HepG2 (cell line): ENCODE measurements around the gene PIGZ. TPM values are rescaled to one million over a fixed set of nuclear protein-coding genes. Genes with fewer than 3 reads are reported as not detected.

Experiments
- ARNTL ChIP-seq: sonication (generic); formaldehyde crosslinking; IDR thresholded peaks from 2 replicates; pipeline ENCODE4 v1.4.0; 2020; ENCODE audit warnings: mild to moderate bottlenecking, missing genetic modification reagents
- ATF7-NPFF ChIP-seq: sonication (generic); formaldehyde crosslinking; IDR thresholded peaks from 2 replicates; pipeline ENCODE4 v1.8.1; 2023; ENCODE audit warnings: mild to moderate bottlenecking, low read depth, missing genetic modification reagents, moderate library complexity
- CBX5 ChIP-seq: sonication (generic); formaldehyde crosslinking; IDR thresholded peaks from 2 replicates; pipeline ENCODE4 v1.4.0; 2020; ENCODE audit warnings: missing genetic modification reagents, borderline replicate concordance
- GATAD2A ChIP-seq: IDR thresholded peaks from 2 replicates; pipeline ENCODE4 v1.6.1; 2016
- HOXD1 ChIP-seq: sonication (generic); formaldehyde crosslinking; IDR thresholded peaks from 2 replicates; pipeline ENCODE4 v1.5.0; 2020; ENCODE audit warnings: missing genetic modification reagents
- KDM2A ChIP-seq: sonication (generic); formaldehyde crosslinking; IDR thresholded peaks from 2 replicates; pipeline ENCODE4 v1.4.0; 2020; ENCODE audit warnings: low read depth, missing genetic modification reagents, borderline replicate concordance
- KDM6A ChIP-seq: IDR thresholded peaks from 2 replicates; pipeline ENCODE4 v1.6.1; 2016; ENCODE audit warnings: low read depth
- MIXL1 ChIP-seq: IDR thresholded peaks from 2 replicates; pipeline ENCODE4 v1.6.1; 2016
- NCOA1 ChIP-seq: sonication (generic); formaldehyde crosslinking; IDR thresholded peaks from 2 replicates; pipeline ENCODE4 v1.9.0; 2021; ENCODE audit warnings: missing genetic modification reagents
- PAX8 ChIP-seq: sonication (generic); formaldehyde crosslinking; IDR thresholded peaks from 2 replicates; pipeline ENCODE4 v1.8.0; 2022; ENCODE audit warnings: mild to moderate bottlenecking, missing genetic modification reagents, borderline replicate concordance
- RCOR2 ChIP-seq: IDR thresholded peaks from 2 replicates; pipeline ENCODE4 v1.6.1; 2016; ENCODE audit warnings: missing biosample characterization, missing genetic modification reagents
- ZNF160 ChIP-seq: sonication (generic); formaldehyde crosslinking; IDR thresholded peaks from 2 replicates; pipeline ENCODE4 v1.8.0; 2022; ENCODE audit warnings: mild to moderate bottlenecking, inconsistent platforms, missing genetic modification reagents
- ZNF256 ChIP-seq: sonication (generic); formaldehyde crosslinking; conservative IDR thresholded peaks from 2 replicates; pipeline ENCODE4 v1.4.0; 2020; ENCODE audit warnings: missing genetic modification reagents
- ZNF7 ChIP-seq: IDR thresholded peaks from 2 replicates; pipeline ENCODE4 v1.6.1; 2016; ENCODE audit warnings: missing biosample characterization, missing genetic modification reagents
- ZNF768 ChIP-seq: sonication (generic); formaldehyde crosslinking; IDR thresholded peaks from 2 replicates; pipeline ENCODE4 v1.4.0; 2020; ENCODE audit warnings: missing genetic modification reagents
- polyA plus RNA-seq, 8 experiments: library from polyadenylated mRNA; depleted of rRNA in 3 of 8; stranded (reverse) in 7 of 8; unstranded in 1 of 8; fragments of >200 nt; fragmentation: Illumina TruSeq in 4 of 8; extraction: Trizol in 4 of 8; gene quantifications; 2 replicates each; pipeline versions ENCODE4 v1.2.1 to v1.2.3, GENCODE V29; 2011 to 2016; ENCODE audit warnings: low read depth in 4 of 8, missing spikeins in 1 of 8, mixed read lengths in 1 of 8; ENCODE audit not compliant: insufficient read depth in 1 of 8
- total RNA-seq, 5 experiments: library from RNA; depleted of rRNA; stranded (reverse); fragments of >200 nt; fragmentation: Illumina TruSeq; extraction: Trizol; gene quantifications; 2 replicates each; pipeline ENCODE4 v1.2.3, GENCODE V29; 2016; ENCODE audit warnings: low read depth in 1 of 5
- TF ChIP-seq, protein P1 (sequence below): sonication (generic); formaldehyde crosslinking; IDR thresholded peaks from 2 replicates; pipeline ENCODE4 v1.5.0; 2020; ENCODE audit warnings: mild to moderate bottlenecking, missing genetic modification reagents, borderline replicate concordance
- TF ChIP-seq, protein P2 (sequence below): sonication (generic); formaldehyde crosslinking; conservative IDR thresholded peaks from 2 replicates; pipeline ENCODE4 v1.4.0; 2020; ENCODE audit warnings: mild to moderate bottlenecking, missing genetic modification reagents, moderate library complexity
- TF ChIP-seq, protein P3 (sequence below): sonication (generic); formaldehyde crosslinking; IDR thresholded peaks from 2 replicates; pipeline ENCODE4 v1.5.0; 2020; ENCODE audit warnings: mild to moderate bottlenecking, missing genetic modification reagents, moderate library complexity

Gene PIGZ
- total and polyA plus RNA-seq, 2 of the 13 experiments (the other 11 are each of a cell fraction or from before 2014, with no cell fraction given): 4.7 to 60.5 TPM

DNA sequence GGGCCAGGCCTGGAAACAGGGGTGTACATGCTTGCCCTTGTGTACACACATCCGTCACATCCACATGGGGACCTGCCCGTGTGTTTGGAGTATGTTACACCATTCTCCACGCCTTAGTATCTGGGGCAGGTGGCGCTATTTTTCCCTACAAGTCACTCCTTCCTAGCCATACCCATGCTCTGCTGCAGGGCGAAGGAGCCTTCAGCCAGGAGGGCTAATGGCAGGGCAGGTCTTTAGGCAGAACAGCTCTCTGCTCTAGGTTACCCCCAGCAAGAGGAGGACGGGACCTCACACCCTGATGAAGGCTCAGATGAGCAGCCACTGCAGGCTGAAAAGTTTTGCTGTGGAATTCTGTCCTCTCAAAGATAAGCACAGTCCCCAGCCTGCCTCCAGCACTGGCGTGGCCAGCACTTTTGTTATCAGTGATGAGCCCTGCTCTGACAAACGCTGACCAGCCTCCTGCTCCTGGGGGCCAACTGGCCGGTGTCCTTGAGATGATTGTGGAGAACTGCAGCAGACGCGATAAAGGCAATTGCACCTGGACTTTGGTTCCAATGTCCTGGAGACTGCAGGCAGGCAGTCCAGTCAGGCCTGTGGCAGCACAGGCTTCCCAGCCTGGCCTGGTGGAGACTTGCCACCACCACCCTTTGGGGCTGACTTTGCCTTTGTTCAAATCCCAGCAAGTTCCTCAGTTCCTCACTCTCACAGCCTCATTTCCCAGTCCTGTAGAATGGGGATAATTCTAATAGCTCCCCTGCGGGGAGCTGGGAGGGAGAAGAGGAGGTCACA is 19.8 kb upstream of the PIGZ start (continued):
- TF ChIP-seq, protein P1, sequence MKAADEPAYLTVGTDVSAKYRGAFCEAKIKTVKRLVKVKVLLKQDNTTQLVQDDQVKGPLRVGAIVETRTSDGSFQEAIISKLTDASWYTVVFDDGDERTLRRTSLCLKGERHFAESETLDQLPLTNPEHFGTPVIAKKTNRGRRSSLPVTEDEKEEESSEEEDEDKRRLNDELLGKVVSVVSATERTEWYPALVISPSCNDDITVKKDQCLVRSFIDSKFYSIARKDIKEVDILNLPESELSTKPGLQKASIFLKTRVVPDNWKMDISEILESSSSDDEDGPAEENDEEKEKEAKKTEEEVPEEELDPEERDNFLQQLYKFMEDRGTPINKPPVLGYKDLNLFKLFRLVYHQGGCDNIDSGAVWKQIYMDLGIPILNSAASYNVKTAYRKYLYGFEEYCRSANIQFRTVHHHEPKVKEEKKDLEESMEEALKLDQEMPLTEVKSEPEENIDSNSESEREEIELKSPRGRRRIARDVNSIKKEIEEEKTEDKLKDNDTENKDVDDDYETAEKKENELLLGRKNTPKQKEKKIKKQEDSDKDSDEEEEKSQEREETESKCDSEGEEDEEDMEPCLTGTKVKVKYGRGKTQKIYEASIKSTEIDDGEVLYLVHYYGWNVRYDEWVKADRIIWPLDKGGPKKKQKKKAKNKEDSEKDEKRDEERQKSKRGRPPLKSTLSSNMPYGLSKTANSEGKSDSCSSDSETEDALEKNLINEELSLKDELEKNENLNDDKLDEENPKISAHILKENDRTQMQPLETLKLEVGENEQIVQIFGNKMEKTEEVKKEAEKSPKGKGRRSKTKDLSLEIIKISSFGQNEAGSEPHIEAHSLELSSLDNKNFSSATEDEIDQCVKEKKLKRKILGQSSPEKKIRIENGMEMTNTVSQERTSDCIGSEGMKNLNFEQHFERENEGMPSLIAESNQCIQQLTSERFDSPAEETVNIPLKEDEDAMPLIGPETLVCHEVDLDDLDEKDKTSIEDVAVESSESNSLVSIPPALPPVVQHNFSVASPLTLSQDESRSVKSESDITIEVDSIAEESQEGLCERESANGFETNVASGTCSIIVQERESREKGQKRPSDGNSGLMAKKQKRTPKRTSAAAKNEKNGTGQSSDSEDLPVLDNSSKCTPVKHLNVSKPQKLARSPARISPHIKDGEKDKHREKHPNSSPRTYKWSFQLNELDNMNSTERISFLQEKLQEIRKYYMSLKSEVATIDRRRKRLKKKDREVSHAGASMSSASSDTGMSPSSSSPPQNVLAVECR (CRISPR knock-in tag): peak; percentile 46; the same call in 1 of the 2 replicates
- TF ChIP-seq ARNTL (CRISPR knock-in tag) (peak; percentile 65; the same call in 1 of the 2 replicates), RCOR2 (peak; percentile 69), MIXL1 (CRISPR knock-in tag) (peak; percentile 60; the same call in 1 of the 2 replicates), NCOA1 (CRISPR knock-in tag) (peak; percentile 74; the same call in 1 of the 2 replicates), KDM2A (peak; percentile 30; the same call in 1 of the 2 replicates), ZNF160 (CRISPR knock-in tag) (0 out of 2 replicates have a peak, but pooled peaks have one; percentile 26), CBX5 (peak; percentile 26; the same call in 1 of the 2 replicates), GATAD2A (peak; percentile 88), PAX8 (CRISPR knock-in tag) (no peak), ATF7-NPFF (CRISPR knock-in tag) (peak; percentile 72; the same call in 1 of the 2 replicates), ZNF768 (CRISPR knock-in tag) (peak; percentile 40; the same call in 1 of the 2 replicates), ZNF256 (CRISPR knock-in tag) (0 out of 2 replicates have a peak, but pooled peaks have one; percentile 30), HOXD1 (peak; percentile 49; the same call in 1 of the 2 replicates), ZNF7 (CRISPR knock-in tag) (no peak), KDM6A (CRISPR knock-in tag) (peak; percentile 60; the same call in 1 of the 2 replicates)
- TF ChIP-seq, protein P2, sequence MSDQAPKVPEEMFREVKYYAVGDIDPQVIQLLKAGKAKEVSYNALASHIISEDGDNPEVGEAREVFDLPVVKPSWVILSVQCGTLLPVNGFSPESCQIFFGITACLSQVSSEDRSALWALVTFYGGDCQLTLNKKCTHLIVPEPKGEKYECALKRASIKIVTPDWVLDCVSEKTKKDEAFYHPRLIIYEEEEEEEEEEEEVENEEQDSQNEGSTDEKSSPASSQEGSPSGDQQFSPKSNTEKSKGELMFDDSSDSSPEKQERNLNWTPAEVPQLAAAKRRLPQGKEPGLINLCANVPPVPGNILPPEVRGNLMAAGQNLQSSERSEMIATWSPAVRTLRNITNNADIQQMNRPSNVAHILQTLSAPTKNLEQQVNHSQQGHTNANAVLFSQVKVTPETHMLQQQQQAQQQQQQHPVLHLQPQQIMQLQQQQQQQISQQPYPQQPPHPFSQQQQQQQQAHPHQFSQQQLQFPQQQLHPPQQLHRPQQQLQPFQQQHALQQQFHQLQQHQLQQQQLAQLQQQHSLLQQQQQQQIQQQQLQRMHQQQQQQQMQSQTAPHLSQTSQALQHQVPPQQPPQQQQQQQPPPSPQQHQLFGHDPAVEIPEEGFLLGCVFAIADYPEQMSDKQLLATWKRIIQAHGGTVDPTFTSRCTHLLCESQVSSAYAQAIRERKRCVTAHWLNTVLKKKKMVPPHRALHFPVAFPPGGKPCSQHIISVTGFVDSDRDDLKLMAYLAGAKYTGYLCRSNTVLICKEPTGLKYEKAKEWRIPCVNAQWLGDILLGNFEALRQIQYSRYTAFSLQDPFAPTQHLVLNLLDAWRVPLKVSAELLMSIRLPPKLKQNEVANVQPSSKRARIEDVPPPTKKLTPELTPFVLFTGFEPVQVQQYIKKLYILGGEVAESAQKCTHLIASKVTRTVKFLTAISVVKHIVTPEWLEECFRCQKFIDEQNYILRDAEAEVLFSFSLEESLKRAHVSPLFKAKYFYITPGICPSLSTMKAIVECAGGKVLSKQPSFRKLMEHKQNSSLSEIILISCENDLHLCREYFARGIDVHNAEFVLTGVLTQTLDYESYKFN (CRISPR knock-in tag): peak; percentile 91
- TF ChIP-seq, protein P3, sequence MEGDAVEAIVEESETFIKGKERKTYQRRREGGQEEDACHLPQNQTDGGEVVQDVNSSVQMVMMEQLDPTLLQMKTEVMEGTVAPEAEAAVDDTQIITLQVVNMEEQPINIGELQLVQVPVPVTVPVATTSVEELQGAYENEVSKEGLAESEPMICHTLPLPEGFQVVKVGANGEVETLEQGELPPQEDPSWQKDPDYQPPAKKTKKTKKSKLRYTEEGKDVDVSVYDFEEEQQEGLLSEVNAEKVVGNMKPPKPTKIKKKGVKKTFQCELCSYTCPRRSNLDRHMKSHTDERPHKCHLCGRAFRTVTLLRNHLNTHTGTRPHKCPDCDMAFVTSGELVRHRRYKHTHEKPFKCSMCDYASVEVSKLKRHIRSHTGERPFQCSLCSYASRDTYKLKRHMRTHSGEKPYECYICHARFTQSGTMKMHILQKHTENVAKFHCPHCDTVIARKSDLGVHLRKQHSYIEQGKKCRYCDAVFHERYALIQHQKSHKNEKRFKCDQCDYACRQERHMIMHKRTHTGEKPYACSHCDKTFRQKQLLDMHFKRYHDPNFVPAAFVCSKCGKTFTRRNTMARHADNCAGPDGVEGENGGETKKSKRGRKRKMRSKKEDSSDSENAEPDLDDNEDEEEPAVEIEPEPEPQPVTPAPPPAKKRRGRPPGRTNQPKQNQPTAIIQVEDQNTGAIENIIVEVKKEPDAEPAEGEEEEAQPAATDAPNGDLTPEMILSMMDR (CRISPR knock-in tag): peak; percentile 68
